Lung (tissue), 12 donors: Measurements from ENCODE around the gene BCL2L11. TPM values are rescaled to one million over a fixed set of nuclear protein-coding genes. Genes with fewer than 3 reads are reported as not detected.

ENCODE experiments used
- ATAC-seq: fragments of 200-7000 bp; cut with Tn5 transposase; one replicate; pipeline ENCODE4 v1.9.1; 2020; ENCODE audit warnings: moderate number of reproducible peaks; ENCODE audit not compliant: insufficient read depth, low FRiP score
- DNase-seq, 3 donors: peaks; one replicate each; pipeline ENCODE4 v3.0.0-alpha.2; 2013 to 2017
- H3K27ac ChIP-seq, 2 donors: one replicate each; pipeline ENCODE4 v1.5.1; 2013; ENCODE audit warnings: mild to moderate bottlenecking in 2 of 2, moderate library complexity in 2 of 2, control low read depth in 1 of 2, inconsistent platforms in 1 of 2, low read depth in 1 of 2, low read length in 1 of 2
- H3K27me3 ChIP-seq, 3 donors: one replicate each; pipeline ENCODE4 v1.5.1; 2013; ENCODE audit warnings: low read length in 2 of 3; ENCODE audit not compliant: control insufficient read depth in 3 of 3, insufficient read depth in 3 of 3
- H3K36me3 ChIP-seq, 4 donors: one replicate each; pipeline ENCODE4 v1.5.1; 2013; ENCODE audit warnings: low read length in 4 of 4, mild to moderate bottlenecking in 1 of 4, moderate library complexity in 1 of 4; ENCODE audit not compliant: control insufficient read depth in 4 of 4, insufficient read depth in 4 of 4
- H3K4me1 ChIP-seq, 5 donors: one replicate each; pipeline ENCODE4 v1.5.1; 2013; ENCODE audit warnings: low read length in 5 of 5, mild to moderate bottlenecking in 2 of 5, moderate library complexity in 1 of 5; ENCODE audit not compliant: control insufficient read depth in 5 of 5, insufficient read depth in 5 of 5
- H3K4me3 ChIP-seq: one replicate; pipeline ENCODE4 v1.5.1; 2013; ENCODE audit warnings: mild to moderate bottlenecking, control low read depth, moderate library complexity
- H3K9ac ChIP-seq, 2 donors: one replicate each; pipeline ENCODE4 v1.5.1; 2013; ENCODE audit warnings: low read length in 2 of 2, control low read depth in 1 of 2; ENCODE audit not compliant: insufficient read depth in 1 of 2
- H3K9me3 ChIP-seq, 4 donors: one replicate each; pipeline ENCODE4 v1.5.1; 2013; ENCODE audit warnings: low read length in 3 of 4, mild to moderate bottlenecking in 1 of 4, moderate library complexity in 1 of 4; ENCODE audit not compliant: control insufficient read depth in 4 of 4, insufficient read depth in 3 of 4
- CTCF ChIP-seq: IDR thresholded peaks from 2 replicates; pipeline ENCODE4 v1.5.1; 2012; ENCODE audit warnings: mild to moderate bottlenecking; ENCODE audit errors: control extremely low read depth, extremely low read depth
- WGBS, 2 donors: extraction: QIAGEN DNeasy Blood & Tissue Kit; methylation state at CpG; one replicate each; pipeline ENCODE4 v1.1.7; 2013; 5-methylcytosine and 5-hydroxymethylcytosine counted together
- polyA plus RNA-seq, 2 donors: library from polyadenylated mRNA; stranded (reverse); fragments of 200-250 nt; gene quantifications; one replicate each; pipeline ENCODE4 v1.2.1, GENCODE V29; 2013
- total RNA-seq, 2 donors: library from RNA; depleted of rRNA in 1 of 2; stranded (reverse); fragments of >200 nt in 1 of 2; gene quantifications; one replicate each; pipeline ENCODE4 v1.2.1, GENCODE V29; 2014 to 2021
- donor health status: control.
- donor health status: control.
- donor health status: Bipolar disorder and iron deficiency.
- donor health status: healthy.
- donor health status: DM: yes; HTN: yes; CAD: no.

The BCL2L11 gene
- total and polyA plus RNA-seq, 4 donors: 3.8 to 24.2 (median 12.6) TPM

- H3K27ac ChIP-seq: no peak overlapping the region
- H3K4me1 ChIP-seq: no peaks in the 10 kb centered on the region
- no peak overlapping the region for H3K9ac ChIP-seq
- no peak for TF ChIP-seq CTCF
- no peak for ATAC-seq
- no peaks in the 10 kb centered on the region for H3K27me3 ChIP-seq
- WGBS, 2 donors: 92 to 94% methylated on average over 8 of the region's 8 CpGs
- no peaks in the 10 kb centered on the region for H3K9me3 ChIP-seq
- no peaks in the 10 kb centered on the region for H3K36me3 ChIP-seq
- H3K4me3 ChIP-seq: no peak overlapping the region
- no peak for DNase-seq
These were observed 74.3 kb downstream of the BCL2L11 start for GRCh38 chr2:111194835-111195621.

- H3K27ac ChIP-seq: no peak overlapping the region
- no peaks in the 10 kb centered on the region for H3K4me1 ChIP-seq
- DNase-seq (no peak), ATAC-seq (no peak)
- TF ChIP-seq CTCF: no peak
- H3K9me3 ChIP-seq: no peaks in the 10 kb centered on the region
- no peak overlapping the region for H3K9ac ChIP-seq
- no peak overlapping the region for H3K4me3 ChIP-seq
- no peaks in the 10 kb centered on the region for H3K27me3 ChIP-seq
- H3K36me3 ChIP-seq: no peaks in the 10 kb centered on the region
- WGBS, 2 donors: 76 to 80% methylated on average over 7 of the region's 7 CpGs
These were observed 75.7 kb downstream of the BCL2L11 start for GRCh38 chr2:111196435-111196834.

GRCh38 chr2:111198701-111199100 is 78.0 kb downstream of the BCL2L11 start:
- DNase-seq: no peak
- Histone ChIP-seq H3K9me3 (no peaks in the 10 kb centered on the region), H3K9ac (no peak overlapping the region), H3K27me3 (no peaks in the 10 kb centered on the region), H3K4me1 (peaks cover 0 to 4% (median 0%) of the 10 kb centered on the region in 5 donors), H3K4me3 (no peak overlapping the region), H3K27ac (no peak overlapping the region), H3K36me3 (no peaks in the 10 kb centered on the region)
- no peak for TF ChIP-seq CTCF
- 89 to 95% methylated on average over 9 of the region's 9 CpGs for WGBS, 2 donors
- no peak for ATAC-seq

- DNase-seq: no peak
- Histone ChIP-seq H3K4me1 (peaks cover 0 to 4% (median 0%) of the 10 kb centered on the region in 5 donors), H3K9ac (no peak overlapping the region), H3K27me3 (no peaks in the 10 kb centered on the region), H3K4me3 (no peak overlapping the region), H3K9me3 (no peaks in the 10 kb centered on the region), H3K27ac (no peak overlapping the region), H3K36me3 (no peaks in the 10 kb centered on the region)
- TF ChIP-seq CTCF: no peak
- 89 to 92% methylated on average over 10 of the region's 10 CpGs for WGBS, 2 donors
- no peak for ATAC-seq
These were observed 79.1 kb downstream of the BCL2L11 start for GRCh38 chr2:111199840-111200239.
